Stimulated activated CD4-positive, alpha-beta T cell treated with anti-CD3 and anti-CD28 coated beads, Interleukin-15, amount 100 ng/mL, for 48 hours (primary cell): Measurements from ENCODE around the gene STX3.
"Not testable (repeated sequence)": the region's sequence is repeated elsewhere in the genome, so short reads cannot be mapped to it uniquely, and the experiment has no call there.

Source experiments
- DNase-seq, 2 donors: peaks; one replicate each; pipeline ENCODE4 v3.0.0-alpha.2; 2020; ENCODE audit warnings: low read depth in 2 of 2

The STX3 gene

GRCh38 chr11:59787816-59788215, 32.6 kb downstream of the STX3 start:
- DNase-seq = no peak

DNA sequence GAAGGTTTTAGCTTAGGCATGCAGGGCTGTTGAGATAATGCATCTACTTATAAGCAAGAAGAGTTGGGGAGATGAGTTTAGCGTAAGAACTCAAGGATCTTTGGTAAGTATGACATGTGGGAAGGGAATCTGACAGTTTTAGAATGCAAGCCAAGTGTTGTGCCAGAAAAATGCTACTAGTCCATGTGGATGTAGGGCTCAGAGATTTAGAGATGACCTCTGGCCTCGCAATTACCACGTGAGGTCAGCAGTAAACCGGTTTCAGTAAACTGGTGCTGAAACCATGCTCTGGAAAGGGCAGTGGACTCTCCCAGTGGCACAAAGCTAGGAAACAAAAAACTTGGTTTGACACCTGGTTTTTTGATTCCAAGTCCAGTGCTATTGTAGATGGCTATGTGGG, 36.5 kb downstream of the STX3 start:
- no peak for DNase-seq

DNA sequence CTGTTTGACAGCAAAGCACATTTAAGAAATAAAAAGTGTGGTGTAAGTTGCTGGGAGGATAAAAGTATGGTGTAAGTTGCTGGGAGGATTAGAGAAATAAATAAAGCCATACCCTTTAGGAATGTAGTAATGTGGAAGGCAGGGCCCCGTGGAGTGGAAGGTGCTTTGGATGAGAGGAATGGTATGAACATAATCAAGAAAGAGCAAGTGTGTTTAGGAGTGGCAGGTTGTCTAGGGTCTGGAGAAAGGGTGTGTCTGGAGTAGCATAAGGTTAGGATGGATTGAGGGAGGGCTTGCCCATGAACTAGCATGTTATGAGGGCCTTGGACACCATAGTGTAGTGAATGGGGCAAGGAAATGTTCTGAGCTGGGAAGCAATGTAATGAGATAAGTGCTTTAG, 37.3 kb downstream of the STX3 start:
- DNase-seq = no peak

DNA sequence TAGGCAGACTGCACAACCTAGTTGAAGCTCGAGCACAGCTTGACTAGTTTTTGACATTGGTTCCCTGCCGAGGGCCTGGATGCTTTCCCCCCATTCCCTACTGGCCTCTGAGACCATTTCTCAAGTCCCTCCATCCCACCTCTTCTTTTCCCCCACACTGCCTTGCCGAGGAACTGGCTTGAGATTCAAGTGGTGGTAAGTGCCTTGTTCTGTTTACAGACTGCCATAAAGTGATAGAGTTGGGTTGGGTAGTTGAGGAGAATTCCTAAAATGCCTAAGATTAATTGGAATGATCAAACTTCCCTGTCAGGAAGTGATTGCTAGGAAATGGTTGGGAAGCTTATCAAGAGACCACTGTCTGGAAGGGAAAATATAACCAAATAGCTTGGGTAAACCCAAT, 39.2 kb downstream of the STX3 start:
- no peak for DNase-seq

- DNase-seq = no peak
These were observed 45.3 kb downstream of the STX3 start for GRCh38 chr11:59800390-59801025.

DNA sequence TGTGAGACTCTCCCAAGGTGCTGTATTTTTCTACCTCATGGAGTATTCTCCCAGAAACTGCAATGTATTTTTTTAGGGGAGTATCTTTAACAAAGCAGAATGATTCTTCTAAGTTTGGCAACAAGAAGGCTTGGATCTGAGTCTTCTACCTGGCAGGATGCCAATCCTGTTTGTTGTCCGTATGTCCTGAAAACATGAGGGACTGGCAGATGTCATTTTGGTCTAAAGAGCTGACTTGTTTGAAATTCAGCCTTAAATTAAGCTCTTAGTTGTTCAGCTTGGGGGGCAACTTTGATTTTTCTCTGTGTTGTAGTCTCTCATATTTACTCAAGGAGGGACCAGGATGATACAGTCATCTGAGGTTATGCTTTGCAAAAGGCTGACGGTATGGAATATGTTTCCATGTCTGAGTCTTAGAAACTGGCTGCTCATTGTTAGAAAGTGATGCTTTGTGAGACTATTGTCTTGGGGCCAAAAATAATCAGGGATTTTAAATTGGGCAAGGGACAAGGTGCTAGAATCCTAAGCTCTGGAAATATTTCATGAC, 46.1 kb downstream of the STX3 start:
- no peak for DNase-seq

GRCh38 chr11:59801981-59802638, 46.9 kb downstream of the STX3 start:
- DNase-seq = no peak

GRCh38 chr11:59802639-59803176, 47.5 kb downstream of the STX3 start:
- no peak for DNase-seq

- no peak for DNase-seq
These were observed 48.9 kb downstream of the STX3 start for GRCh38 chr11:59804061-59804460.

GRCh38 chr11:59807047-59807610, 52.0 kb downstream of the STX3 start:
- no peak for DNase-seq

GRCh38 chr11:59810189-59810910, 55.2 kb downstream of the STX3 start, which contains the start of gene MRPL16:
Gene MRPL16 (minus strand): TSS chr11:59810778. CDS start chr11:59810658, 120 bp downstream.
- peak; percentile 84 to 88 for DNase-seq

GRCh38 chr11:59810911-59811259, 55.7 kb downstream of the STX3 start:
- no peak for DNase-seq

- no peak for DNase-seq
These were observed 57.0 kb downstream of the STX3 start for GRCh38 chr11:59812220-59812619.

GRCh38 chr11:59813364-59813763, 58.2 kb downstream of the STX3 start:
- no peak for DNase-seq

DNA sequence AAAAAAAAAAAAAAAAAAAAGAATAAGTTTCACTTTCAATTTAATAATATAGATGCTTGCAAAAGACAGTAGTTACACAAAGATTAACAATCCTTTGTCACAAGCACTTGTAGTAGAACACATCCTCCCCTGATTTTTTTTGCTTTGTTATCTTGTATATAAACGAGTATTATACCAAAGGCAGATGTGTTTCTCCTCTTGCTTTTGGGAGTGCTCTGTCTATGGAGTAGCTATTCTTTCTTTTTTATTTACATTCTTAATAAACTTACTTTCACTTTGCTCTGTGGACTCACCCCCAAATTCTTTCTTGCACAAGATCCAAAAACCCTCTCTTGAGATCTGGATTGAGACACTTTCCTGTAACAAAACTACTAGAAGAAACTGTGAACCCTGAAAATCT, 58.8 kb downstream of the STX3 start:
- DNase-seq = no peak

DNA sequence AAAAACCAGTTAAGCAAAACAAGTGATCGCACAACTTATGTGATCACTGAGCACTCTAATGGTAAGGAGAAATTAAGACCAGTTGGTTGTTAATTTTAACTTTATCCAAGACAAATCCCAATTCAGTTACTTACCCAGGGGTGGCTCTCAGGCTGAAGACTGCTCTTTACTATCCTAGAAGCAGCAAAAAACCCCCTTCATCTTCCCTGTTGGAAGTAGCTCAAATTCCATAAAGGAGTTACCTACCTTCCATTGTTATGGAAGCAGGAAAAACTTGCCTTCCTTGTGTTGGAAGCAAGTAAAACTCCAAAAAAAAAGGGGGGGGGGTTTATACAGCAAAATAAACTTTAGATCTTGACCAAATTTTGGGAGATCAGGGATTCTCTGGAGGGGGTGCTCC, 60.6 kb downstream of the STX3 start:
- DNase-seq = no peak

DNA sequence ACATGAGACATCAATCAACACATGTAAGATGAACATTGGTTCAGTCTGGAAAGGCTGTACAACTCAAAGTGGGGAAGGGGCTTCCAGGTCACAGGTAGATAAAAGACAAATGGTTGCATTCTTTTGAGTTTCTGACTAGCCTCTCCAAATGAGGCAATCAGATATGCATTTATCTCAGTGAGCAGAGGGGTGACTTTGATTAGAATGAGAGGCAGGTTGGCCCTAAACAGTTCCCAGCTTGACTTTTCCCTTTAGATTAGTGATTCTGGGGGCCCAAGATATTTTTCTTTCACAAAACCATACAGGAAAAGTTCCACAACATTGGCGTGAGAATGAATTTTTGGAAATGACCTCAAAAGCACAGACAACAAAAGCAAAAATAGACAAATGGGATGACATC, 61.3 kb downstream of the STX3 start:
- DNase-seq = not testable (repeated sequence)

DNA sequence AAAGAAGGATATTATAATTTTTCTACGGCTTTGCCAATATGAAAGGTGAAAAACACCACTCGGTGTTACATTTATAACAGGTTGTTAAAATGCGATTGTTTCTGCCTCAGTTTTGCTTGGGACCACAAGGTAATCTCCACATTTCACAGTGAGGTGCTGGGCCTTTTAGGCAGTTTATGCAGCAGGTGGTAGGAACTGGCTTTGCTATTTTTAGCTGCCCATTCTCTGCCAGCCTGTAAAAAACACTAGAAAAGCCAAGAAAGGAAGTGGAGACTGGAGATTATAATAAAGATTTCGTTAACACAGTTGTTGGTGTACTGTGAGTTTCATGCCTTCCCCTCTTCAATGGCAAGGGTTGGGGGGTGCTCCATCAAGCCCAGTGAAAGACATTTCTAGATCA, 63.4 kb downstream of the STX3 start:
- DNase-seq = no peak

DNA sequence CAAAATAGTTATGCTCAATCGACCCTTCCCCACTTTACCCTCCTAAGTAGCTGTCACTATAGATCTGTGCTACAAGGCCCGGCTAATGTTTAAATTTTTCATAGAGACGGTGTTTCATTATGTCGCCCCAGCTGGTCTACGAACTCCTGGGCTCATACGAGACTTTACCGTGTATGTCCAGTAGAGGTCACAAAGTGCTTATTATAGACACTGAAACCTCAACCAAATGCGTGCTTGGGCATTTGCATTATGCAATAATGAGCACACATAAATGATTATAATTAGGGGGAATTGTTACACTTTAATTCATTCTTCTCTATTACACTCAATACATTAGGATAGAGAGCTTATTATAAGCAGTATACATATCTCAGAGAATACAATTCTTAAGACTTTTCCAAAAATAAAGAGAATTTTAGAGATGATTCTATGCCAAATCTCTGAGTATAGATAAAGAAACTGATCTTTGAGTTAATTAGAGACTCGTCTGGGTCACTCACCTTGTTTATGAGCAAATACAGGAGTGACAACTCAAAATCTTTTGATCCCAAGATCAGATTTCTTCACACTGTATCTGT, 67.9 kb downstream of the STX3 start:
- DNase-seq = no peak

DNA sequence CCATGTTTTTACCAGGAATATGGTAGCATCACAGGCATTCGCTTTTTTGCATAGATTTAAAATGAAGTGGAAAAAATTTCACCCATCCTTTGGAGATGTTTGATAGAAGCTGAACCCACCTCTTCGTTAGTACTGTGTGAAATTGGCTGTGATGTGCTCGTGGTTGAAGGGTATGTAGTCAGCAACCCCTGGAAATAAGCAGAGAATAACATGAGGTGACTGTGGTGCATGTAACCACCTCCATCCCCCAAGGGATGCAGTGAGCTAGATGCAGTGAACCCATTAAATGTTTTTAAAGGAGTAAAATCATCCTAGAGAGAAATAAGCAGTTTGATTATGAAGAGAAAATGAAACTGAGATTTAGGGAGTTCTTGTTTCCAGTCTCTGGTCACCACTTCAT, 74.2 kb downstream of the STX3 start:
- DNase-seq = no peak

DNA sequence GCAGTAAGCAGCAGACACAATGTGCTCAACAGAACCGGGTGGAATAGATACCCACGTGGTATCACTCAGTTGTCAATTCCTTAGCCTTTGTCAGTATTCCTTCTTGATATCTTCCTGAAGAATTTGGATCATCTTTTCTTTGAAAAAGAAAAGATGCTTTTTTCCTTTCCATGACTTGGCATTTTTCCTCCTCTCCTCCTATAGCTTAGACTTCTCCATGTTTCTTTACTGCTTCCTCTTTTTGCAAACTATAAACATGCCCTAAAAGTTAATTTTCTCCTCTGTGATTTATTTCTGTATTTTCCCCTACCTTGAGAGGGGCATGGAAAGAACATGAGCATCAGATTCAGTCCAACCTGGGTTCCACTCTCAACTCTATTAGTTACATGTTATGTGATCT, 78.4 kb downstream of the STX3 start:
- DNase-seq = no peak

DNA sequence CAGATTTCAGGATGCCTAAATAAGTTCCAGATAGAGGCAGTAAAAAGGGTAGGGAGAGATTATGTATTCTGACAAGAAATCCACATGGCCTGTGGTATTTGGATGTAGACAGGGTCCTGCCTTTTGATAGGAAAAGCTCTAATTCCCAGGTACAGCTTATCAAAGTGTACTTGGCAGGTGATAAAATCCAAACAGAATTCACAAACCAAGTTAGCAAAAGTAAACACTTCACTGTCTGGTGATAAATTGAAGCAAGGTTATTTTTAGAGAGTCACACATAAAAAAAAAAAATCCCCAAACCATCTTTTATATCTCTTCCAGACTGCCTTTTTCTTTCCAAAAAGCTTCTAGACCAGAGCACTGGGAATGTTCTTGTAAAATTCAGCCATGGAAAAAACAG, 84.4 kb downstream of the STX3 start:
- no peak for DNase-seq
